HG03571 (cell line): ENCODE data around the gene DOCK4.
A peak's percentile ranks its signal among the peaks of the same experiment; 100 is the strongest.
"Not testable (repeated sequence)": the region's sequence is repeated elsewhere in the genome, so short reads cannot be mapped to it uniquely, and the experiment has no call there.

Experiments used
- ATAC-seq: cut with Tn5 transposase; IDR thresholded peaks from one replicate; pipeline ENCODE4 v1.9.1; 2021; ENCODE audit not compliant: unreplicated experiment

Gene DOCK4, protein sequence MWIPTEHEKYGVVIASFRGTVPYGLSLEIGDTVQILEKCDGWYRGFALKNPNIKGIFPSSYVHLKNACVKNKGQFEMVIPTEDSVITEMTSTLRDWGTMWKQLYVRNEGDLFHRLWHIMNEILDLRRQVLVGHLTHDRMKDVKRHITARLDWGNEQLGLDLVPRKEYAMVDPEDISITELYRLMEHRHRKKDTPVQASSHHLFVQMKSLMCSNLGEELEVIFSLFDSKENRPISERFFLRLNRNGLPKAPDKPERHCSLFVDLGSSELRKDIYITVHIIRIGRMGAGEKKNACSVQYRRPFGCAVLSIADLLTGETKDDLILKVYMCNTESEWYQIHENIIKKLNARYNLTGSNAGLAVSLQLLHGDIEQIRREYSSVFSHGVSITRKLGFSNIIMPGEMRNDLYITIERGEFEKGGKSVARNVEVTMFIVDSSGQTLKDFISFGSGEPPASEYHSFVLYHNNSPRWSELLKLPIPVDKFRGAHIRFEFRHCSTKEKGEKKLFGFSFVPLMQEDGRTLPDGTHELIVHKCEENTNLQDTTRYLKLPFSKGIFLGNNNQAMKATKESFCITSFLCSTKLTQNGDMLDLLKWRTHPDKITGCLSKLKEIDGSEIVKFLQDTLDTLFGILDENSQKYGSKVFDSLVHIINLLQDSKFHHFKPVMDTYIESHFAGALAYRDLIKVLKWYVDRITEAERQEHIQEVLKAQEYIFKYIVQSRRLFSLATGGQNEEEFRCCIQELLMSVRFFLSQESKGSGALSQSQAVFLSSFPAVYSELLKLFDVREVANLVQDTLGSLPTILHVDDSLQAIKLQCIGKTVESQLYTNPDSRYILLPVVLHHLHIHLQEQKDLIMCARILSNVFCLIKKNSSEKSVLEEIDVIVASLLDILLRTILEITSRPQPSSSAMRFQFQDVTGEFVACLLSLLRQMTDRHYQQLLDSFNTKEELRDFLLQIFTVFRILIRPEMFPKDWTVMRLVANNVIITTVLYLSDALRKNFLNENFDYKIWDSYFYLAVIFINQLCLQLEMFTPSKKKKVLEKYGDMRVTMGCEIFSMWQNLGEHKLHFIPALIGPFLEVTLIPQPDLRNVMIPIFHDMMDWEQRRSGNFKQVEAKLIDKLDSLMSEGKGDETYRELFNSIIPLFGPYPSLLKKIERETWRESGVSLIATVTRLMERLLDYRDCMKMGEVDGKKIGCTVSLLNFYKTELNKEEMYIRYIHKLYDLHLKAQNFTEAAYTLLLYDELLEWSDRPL (N-terminal part only)

DNA sequence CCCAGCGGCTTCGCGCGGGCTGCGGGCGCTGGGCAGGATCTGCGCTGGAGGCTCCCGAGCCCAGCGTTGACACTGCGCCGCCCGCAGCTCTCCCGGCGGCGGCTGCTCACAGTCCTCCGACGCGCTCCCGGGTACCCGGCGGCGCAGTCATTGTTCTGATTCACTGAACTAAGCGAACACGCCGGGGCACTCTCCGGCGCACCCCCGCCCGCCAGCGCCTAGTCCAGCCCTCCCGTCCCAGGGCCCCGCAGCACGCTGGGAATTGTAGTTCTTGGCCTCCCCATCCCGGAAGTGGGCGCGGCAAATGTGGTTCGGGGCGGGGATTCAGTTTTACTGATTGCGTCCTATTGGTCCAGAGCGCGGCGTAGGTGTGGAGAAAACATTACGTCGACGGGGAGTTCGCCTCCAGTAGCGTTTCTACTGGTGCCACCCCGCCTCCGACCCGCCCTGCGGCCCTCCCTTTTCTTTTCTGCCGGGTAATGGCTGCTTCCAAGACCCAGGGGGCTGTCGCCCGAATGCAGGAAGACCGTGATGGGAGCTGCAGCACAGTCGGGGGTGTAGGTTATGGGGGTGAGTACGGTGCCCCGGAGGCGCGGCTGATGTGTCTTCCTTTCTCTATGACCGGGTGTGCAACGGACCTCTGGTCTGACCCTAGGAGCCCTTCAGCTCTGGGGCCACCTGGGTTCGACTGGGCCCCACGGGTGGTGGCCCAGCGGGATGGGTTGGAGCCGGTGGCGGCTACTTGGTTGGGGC is at the start of gene DOCK4, which contains the start of gene ZNF277:
DOCK4 (minus strand) TSS at position 162 of the 753 bp plus-strand sequence. CDS start 261 bp downstream, outside the sequence.
ZNF277 (plus strand) TSS at position 458 of the 753 bp plus-strand sequence; CDS start at position 480, 22 bp downstream.
- ATAC-seq, result peak; percentile 94

DNA sequence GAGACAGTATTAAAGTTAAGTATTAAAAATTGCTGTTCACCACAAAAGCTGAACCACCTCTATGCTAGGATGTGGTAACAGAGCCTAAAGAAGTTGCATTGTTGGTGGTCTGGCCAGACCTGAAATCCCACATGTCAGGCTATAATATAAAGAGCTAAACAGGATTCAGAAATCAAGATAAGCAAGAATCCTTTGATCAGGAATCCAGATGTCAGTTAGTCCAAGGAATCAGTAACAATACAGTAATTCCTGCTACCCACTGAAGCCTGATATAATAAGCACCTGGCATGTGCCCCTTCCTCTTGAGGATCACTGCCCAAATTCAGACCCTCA is 49.2 kb upstream of the DOCK4 start:
- no peak for ATAC-seq

DNA sequence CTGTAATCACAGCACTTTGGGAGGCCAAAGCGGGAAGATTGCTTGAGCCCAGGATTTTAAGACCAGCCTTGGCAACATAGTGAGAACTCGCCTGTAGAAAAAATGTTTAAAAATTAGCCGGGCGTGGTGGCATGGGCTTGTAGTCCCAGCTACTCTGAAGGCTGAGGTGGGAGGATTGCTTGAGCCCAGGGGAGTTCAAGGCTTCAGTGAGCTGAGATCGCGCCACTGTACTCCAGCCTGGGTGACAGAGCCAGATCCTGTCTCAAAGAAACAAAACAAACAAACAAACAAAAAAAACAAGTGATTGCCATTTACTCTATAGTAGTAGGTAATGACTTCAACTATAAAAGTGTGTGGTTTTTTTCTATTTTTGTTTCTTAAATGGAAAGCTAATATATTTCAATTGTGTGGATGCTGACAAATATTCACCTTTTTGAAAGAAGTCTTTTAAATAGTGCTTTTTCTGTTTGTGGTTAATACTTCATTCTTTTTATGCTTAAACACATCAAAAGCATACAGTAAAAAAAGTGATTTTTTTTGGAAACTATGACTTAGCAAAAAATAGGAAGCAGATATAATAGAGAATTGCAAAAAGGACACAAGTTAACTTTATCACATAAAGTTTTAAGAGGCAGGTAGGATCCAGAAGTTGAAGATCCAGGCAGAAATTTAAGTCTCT is 48.6 kb upstream of the DOCK4 start:
- ATAC-seq, result no peak

DNA sequence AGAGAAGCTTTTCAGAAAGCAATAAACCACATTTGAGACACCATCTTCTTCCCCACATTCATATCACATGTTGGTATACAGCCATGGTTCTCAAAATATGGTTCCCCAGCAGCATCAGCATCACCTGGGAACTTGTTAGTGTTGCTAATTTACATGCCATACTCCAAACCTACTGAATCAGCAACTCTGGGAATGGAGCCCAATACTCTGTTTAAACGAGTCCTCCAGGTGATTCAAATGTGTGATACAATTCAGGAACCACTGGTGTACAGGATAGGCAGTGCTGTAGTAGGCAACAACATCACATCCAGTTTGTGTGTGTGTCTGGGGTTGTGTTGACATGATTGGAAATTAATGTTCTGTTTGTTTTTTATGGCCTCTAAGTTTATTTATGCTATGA is 48.0 kb upstream of the DOCK4 start:
- no peak for ATAC-seq

DNA sequence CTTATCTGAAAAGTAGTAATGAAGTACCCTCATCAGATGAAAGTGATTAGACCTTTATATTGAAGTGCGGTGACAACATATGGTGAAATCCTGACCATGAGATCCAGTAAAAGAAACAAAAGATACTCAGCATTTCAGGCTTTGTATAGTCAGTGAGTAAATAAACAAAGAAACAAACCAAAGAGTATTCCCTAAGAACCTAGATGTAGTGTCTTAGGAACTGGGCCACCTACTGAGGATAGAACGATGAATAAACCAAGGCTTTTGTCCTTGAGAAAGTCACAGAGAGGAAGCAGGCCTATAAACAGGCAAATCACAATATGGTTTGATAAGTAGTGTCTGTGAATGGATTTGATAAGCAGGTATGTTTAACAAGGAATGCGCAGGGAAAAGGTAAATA is 46.5 kb upstream of the DOCK4 start:
- no peak for ATAC-seq

DNA sequence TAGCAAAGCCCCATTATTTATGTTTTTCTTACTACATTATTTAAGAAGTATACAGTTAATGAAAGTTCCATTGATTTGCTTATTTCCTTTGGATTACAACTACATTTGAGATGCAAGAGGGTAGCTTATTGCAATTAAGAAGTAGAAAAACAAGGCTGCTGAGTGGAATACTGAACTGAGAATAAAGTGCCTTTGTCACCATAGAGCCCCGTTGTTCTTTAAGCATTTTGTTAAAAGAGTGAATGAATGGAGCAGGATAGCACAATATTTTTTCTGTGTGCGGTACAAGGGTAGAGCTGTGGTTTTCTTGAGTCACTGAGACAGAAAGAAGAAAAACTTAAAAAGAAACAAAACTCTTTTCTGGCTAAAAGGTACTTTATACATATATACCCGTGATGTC is 45.9 kb upstream of the DOCK4 start:
- ATAC-seq, result no peak

DNA sequence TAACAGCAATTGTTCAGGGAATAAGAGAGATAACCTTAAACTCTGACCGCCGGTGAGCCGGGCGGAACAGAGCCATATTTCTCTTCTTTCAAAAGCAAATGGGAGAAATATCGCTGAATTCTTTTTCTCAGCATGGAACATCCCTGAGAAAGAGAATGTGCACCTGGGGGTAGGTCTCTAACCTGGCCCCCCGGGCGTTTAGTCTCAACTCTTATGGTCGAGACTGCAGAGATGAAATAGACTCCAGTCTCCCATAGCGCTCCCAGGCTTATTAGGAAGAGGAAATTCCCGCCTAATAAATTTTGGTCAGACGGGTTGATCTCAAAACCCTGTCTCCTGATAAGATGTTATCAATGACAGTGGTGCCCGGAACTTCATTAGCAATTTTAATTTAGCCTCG is 43.8 kb upstream of the DOCK4 start:
- not testable (repeated sequence) for ATAC-seq

DNA sequence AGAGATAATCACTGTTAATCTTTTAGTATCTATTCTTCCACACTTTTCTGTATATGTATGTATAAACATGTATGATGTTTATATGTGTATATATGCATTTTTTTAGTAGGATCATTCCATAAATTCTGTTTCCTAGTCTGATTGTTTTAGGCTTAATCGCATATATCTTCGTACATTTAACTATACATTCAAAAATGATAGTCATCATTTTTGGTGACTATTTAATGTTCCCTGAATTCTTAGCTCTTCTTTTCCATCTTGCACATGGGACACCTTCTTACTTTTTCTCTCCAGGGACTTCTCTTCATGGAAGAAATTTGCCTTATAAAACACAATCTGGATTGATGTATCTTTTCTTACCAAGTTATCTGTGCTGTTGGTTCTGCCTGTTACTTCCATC is 42.4 kb upstream of the DOCK4 start:
- ATAC-seq, result no peak

DNA sequence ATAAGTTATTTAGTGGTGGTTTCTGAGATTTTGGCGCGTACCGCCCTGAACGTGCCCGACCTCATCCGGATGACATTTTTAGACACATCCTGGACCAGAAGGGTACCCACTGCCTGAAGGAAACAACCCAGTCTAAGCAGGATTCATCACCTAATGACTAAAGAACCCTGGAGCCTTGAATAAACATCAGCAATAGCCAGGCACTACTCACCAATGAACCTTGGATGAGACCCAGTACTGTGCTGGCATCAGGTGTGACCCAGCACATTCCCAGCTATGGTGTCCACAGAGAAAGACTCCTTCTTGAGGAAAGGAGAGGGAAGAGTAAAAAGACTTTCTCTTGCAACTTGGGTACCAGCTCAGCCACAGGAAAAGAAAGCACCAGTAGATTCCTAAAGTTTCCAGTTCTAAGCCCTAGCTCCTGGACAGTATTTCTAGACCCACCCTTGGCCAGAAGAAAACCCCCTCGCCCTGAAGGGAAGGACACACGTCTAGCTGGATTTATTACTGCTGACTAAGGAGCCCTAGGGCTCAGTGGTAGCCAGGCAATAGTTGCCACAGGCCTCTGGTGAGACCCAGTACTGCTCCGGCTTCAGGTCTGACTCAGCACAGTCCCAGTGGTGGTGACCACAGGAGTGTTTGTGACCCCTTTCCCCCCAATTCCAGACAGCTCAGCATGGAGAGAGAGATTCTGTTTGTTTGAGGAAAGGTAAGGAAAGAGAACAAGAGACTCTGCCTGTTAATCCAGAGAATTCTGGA is 32.8 kb upstream of the DOCK4 start:
- ATAC-seq, result no peak

DNA sequence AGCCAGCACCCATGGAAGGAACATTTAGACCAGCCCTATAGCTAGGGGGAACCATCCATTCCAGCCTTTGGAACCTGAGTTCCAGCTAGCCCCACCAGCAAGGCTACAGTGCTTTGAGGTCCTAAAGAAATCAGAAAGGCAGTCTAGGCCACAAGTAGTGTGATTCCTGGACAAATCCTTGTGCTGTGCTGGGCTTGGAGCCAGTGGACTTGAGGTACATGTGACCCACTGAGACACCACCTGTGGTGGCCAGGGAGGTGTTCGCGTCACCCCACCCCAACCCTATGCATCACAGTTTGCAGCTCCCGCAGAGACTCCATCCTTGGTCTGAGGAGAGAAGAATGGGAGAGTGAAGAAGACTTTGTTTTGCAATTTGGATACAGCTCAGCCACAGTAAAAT is 32.1 kb upstream of the DOCK4 start:
- ATAC-seq, result no peak

DNA sequence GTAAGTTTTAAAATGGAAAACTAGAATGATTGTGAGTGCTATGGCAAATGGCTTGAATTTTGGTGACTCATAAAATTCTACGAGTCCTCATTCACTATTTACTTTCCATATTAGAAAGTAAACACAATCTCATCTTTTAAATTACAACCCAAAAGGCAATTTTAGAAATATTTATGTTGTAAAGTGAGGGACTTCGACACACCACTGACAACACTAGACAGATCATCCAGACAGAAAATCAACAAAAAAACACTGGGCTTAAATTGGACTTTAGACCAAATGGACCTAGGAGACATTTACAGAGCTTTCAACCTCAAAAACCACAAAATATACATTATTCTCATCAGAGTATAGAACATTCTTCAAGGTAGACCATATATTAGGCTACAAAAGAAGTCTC is 30.4 kb upstream of the DOCK4 start:
- ATAC-seq, result no peak

DNA sequence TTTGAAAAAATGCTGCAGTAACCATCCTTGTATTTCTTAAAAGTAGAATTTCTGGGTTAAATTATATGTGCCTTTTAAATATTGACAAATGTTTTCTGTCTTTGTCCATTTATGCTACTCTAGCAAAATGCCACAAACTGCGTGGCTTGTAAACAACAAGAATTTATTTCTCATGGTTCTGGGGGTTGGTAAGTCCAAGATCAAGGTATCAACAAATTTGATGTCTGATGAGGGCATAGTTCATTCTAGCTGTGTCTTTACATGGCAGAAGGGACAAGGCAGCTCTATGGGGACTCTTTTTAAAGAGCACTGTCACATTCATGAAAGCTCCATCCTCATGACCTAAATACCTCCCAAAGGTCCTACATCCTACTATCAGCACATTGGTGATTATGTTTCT is 27.9 kb upstream of the DOCK4 start:
- ATAC-seq, result no peak

DNA sequence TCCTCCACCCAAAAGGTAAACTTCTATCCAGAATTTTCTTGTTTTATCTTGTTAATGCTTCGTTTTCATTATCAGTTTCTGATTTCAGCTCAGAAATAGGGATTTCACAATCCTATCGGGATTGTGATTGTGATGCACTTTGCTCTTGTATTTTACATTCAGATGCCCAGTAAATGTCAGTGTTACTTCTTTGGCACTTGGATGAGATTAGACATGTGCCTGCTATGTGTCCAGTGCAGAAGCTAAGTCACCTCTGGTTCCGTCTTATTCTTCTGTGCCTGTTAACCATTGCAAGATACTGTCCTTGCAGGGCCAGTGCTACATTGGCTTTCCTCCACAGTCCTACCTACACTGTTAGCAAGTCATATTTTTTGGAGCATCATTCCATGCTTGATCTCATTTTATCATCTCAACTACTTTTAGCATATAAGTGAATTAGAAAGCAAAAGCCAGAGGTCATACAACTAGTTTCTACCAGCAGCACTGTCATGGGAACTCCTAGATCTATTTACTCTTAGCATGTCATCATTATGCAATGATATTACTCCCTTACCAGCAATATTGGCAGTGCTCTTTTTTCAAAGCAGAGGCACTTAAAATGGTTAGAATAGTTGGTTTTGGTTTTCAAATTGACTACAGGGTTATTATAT is 27.0 kb upstream of the DOCK4 start:
- no peak for ATAC-seq

DNA sequence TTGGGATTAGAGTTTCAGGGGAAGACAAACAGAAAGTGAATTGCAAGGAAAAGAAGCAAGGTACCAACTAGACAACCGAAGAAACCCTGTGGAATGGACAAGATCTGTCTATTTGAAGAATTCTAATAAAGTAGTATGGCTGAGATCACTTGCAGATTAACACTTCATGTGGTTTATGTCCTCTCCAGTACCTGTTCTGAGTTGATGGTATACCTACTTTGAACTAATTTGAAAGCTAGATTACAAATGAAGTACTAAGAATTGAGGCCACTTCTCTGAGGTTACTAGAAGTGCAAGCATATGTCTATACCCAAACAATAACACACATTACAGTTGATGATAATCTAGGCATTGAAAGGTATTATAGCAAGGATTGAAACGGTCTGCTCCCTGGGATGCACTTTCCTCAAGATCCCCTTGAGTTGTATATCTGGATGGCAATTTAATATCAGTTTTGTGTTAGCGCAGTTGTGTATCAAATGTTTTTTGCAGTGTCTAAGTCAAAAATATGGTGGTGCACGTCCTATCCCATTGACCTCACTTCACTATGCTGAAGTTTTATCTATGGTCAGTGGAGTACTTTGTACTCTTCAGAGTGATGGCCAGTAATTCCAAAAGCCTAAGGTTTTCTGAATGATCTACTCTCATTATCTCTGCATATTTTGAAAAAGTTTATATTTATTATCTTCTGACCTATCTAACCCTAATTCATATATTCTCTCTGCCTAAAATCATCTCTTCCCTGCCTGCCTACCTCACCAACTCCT is 26.2 kb upstream of the DOCK4 start:
- ATAC-seq, result no peak

DNA sequence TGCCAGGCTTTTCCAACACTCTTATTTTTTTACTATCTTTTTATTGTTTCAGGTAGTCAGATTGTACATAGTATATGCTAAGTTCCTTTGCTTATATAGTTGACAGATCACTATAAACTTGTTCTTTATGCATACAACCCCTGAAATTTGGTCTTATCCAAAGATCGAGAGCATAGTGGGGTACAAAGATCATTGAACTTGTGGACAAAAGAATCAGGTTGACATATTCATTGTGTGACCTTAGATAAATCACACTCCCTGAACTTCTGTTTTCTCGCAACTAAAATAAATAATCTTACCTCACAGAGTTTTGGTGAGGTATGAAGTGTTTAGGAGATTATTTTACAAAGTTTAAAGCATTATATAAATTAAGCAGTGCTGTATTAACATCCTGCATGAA is 22.4 kb upstream of the DOCK4 start:
- no peak for ATAC-seq

DNA sequence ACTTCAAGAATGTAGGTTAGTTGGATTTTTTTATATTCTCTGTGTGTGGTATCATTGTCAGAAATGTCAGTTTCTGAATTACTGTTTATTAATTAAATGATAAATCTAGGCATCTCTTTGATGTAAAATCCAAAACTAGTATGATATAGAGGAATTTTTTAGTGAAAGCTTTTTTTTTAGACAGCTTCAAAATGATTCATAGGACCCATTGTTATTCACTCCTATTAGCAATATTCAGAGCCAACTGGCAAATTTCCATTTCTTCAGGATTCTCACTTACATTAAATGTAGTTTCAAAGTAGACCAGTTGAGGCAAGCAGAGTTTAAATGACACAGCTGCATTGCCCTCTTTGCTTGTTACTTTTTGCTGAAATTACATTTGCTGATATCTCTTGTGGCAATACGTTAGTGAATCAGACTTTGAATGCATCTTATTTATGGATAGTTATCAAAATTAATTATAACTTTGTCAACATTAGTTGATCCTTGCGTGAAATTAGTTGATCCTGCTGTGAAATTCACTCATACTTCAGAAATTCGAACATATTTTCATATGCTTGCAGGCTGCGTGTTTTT is 20.6 kb upstream of the DOCK4 start:
- no peak for ATAC-seq

DNA sequence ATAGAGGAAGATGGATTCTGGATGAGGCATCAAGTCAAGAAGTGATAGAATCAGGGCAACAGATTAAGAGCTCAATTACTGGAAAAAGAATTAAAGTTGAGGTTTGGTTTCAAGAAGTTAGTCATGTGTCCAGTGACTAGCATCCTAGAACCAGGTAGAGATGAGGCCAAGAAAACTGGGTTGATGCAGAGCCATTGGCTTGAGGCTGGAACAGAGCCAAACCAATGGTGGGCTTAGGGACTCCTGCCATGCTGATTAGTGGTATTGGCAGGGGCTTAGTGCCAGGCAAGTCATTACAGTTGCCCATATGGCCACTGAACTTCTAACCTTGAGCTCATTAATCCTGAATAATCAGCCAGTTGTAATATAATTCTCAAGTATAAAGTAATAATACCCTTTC is 18.8 kb upstream of the DOCK4 start:
- no peak for ATAC-seq

DNA sequence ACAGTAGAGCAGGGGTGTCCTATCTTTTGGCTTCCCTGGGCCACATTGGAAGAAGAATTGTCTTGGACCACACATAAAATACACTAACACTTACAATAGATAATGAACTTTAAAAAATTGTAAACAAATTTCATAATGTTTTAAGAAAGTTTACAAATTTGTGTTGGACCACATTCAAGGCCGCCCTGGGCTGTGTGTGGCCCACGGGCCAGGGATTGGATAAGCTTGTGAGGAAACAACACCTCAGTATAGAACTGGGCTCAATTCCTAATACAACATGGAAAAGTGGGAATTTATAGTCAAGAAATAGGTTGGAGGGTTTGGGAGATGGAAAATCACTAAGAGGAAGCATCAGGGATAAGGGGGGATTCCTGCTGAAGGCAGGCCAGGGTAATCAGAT is 18.0 kb upstream of the DOCK4 start:
- ATAC-seq, result no peak
